Colonic mucosa (tissue), 4 donors: ENCODE data around the gene LUZP2. TPM values are rescaled to one million over a fixed set of nuclear protein-coding genes. Genes with fewer than 3 reads are reported as not detected.

ENCODE experiments used
- DNase-seq: peaks from one replicate; pipeline ENCODE4 v3.0.0-alpha.2; 2020
- H3K27ac ChIP-seq: fragments of 200-600 bp; one replicate; pipeline ENCODE4 v1.8.0; 2021
- H3K27me3 ChIP-seq: fragments of 200-600 bp; one replicate; pipeline ENCODE4 v1.8.0; 2021
- H3K36me3 ChIP-seq: fragments of 200-600 bp; one replicate; pipeline ENCODE4 v1.8.0; 2021
- H3K4me1 ChIP-seq: fragments of 200-600 bp; one replicate; pipeline ENCODE4 v1.8.0; 2021; ENCODE audit warnings: mild to moderate bottlenecking
- H3K4me3 ChIP-seq: fragments of 200-600 bp; one replicate; pipeline ENCODE4 v1.8.0; 2021
- H3K9ac ChIP-seq, 2 donors: one replicate each; pipeline ENCODE4 v1.7.0; 2013; ENCODE audit warnings: control low read depth in 2 of 2, low read depth in 2 of 2, low read length in 2 of 2
- H3K9me3 ChIP-seq: fragments of 200-600 bp; one replicate; pipeline ENCODE4 v1.8.0; 2021
- intact Hi-C: fragments of 100-400 bp; cut with DNase I; formaldehyde crosslinking; loops from one replicate; pipeline ENCODE4 v1.14.1; 2022
- total RNA-seq, 2 donors: library from RNA; stranded (reverse); fragmentation: NEBNext Ultra II Directional in 1 of 2; extraction: Animal tissue kit (Norgen Biotek cat#: 25700) in 1 of 2; gene quantifications; one replicate each; pipeline ENCODE4 v1.2.1, GENCODE V29; 2021
- TF ChIP-seq, protein P1 (sequence below): fragments of 200-600 bp; IDR thresholded peaks from one replicate; pipeline ENCODE4 v1.8.0; 2022; ENCODE audit warnings: antibody characterized with exemption, mild to moderate bottlenecking
- donor health status: healthy.
- donor health status: DM: no; HTN: no; CAD: no.
- donor health status: DM: no; HTN: no; CAD: no.

Gene LUZP2
- total RNA-seq, 2 donors from 2014 or later: 0.57 to 1.3 TPM

DNA sequence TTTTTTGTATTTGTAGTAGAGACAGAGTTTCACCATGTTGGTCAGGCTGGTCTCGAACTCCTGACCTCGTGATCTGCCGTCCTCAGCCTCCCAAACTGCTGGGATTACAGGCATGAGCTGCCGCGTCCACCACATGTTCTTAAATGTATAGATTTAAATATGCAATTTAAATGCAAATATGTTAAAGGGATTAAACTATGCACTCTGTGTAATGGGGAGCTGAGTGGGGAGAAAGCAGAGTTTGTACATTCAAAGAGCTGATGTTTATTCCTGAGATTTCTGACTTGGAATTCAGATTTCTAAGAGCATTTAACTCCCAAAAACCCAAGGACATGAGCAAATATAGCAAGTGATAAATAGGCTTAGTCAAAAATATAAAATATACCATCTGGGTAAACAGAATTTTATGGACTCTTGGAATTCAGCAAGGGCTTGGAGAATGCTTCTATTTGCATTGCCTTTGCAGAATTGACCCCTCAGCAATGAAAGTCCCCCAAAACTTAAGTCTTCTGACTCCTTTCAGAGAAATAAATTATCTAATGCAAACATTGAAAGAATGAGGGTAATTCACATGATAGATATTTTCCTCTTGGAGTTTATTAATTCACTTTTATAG is 170.6 kb downstream of the LUZP2 start:
- H3K36me3 ChIP-seq: no peaks in the 10 kb centered on the region
- TF ChIP-seq, protein P1, sequence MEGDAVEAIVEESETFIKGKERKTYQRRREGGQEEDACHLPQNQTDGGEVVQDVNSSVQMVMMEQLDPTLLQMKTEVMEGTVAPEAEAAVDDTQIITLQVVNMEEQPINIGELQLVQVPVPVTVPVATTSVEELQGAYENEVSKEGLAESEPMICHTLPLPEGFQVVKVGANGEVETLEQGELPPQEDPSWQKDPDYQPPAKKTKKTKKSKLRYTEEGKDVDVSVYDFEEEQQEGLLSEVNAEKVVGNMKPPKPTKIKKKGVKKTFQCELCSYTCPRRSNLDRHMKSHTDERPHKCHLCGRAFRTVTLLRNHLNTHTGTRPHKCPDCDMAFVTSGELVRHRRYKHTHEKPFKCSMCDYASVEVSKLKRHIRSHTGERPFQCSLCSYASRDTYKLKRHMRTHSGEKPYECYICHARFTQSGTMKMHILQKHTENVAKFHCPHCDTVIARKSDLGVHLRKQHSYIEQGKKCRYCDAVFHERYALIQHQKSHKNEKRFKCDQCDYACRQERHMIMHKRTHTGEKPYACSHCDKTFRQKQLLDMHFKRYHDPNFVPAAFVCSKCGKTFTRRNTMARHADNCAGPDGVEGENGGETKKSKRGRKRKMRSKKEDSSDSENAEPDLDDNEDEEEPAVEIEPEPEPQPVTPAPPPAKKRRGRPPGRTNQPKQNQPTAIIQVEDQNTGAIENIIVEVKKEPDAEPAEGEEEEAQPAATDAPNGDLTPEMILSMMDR: no peak
- intact Hi-C loops: no loop called here

DNA sequence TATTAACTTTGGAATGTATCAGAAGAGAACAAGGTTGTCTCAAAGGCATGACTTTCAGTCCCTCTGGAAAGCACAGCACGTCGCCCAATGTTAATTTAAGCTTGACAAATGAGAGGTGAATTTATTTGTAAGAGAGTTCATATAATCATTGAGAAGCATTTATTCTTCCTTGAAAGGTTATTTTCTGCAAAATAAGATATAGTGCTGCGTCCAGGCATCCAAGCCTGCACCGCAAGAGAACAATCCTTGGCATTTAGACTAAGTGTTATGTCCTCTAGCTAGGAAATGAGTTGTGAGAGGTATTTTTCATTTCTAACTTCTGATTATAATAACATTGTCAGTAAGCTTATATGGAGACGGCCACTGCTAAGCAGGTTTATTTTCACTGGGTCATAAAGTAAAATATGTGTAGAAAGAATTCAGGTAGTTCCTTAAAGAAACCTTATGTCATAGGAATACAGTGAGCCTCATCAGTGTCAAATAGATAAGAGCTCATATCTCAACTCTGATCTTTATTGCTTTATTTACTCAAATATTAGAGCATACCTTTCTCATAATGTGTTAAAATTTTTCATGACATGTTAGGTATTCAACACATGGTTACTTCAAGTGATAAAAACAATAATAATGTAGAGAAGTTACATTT is 182.0 kb downstream of the LUZP2 start:
- Histone ChIP-seq H3K4me3 (no peak overlapping the region), H3K9ac (no peak overlapping the region), H3K27ac (no peak overlapping the region), H3K27me3 (no peaks in the 10 kb centered on the region), H3K36me3 (no peaks in the 10 kb centered on the region), H3K4me1 (no peaks in the 10 kb centered on the region), H3K9me3 (no peaks in the 10 kb centered on the region)
- intact Hi-C loops: no loop called here
- DNase-seq: no peak
- TF ChIP-seq, protein P1: no peak

More for the DNA sequence above, 170.6 kb downstream of the LUZP2 start:
- H3K4me1 ChIP-seq: no peaks in the 10 kb centered on the region
- H3K27ac ChIP-seq: no peak overlapping the region
- DNase-seq: no peak
- H3K9me3 ChIP-seq: no peaks in the 10 kb centered on the region
- no peak overlapping the region for H3K9ac ChIP-seq
- H3K27me3 ChIP-seq: no peaks in the 10 kb centered on the region
- no peak overlapping the region for H3K4me3 ChIP-seq

DNA sequence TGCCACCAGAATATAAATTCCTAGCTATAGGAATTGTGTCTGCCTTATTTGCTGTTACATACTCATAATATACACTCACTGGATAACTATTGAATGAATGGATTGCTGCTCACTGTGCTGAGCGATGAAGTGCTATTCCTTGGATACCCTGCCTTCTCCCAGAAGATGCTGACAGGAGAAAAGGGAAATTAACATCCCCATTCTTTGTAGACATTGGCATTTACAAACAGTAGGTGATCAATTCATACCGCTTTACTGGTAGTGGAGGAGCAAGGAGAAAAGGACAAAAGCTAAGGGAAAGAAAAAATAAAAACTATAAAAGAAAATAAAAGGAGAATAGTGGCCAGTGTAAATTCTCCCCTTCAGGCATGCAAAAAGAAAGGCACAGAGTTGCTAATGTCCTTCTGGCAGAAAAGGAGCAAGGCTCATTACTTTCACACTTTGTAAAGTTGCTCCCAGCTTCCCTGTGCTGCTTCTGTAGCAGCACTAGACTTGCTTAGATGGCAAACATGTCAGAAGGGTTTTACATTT is 183.0 kb downstream of the LUZP2 start:
- DNase-seq: no peak
- no peaks in the 10 kb centered on the region for H3K36me3 ChIP-seq
- intact Hi-C loops: no loop called here
- H3K27ac ChIP-seq: no peak overlapping the region
- TF ChIP-seq, protein P1: no peak
- no peaks in the 10 kb centered on the region for H3K27me3 ChIP-seq
- H3K9me3 ChIP-seq: no peaks in the 10 kb centered on the region
- H3K4me1 ChIP-seq: no peaks in the 10 kb centered on the region
- H3K4me3 ChIP-seq: no peak overlapping the region
- H3K9ac ChIP-seq: no peak overlapping the region

DNA sequence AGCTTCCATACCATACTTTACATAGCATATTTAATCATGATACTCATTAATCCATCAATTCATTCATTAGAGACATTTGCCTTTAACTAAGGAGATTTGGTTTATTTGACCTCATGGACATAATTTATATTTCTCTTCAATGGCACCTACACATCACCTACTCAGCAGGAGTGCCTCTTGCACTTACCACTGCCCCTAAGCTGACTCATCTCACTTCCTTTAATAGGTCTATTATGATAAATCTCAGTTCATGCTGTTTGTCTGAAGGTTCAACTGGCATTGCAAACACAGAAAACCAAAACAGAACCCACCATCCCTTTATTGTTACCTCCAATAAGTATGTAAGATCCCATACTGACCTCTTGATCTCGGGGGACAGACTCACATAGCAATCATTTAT is 186.7 kb downstream of the LUZP2 start:
- Histone ChIP-seq H3K9me3 (no peaks in the 10 kb centered on the region), H3K27ac (no peak overlapping the region), H3K36me3 (no peaks in the 10 kb centered on the region), H3K27me3 (no peaks in the 10 kb centered on the region), H3K4me3 (no peak overlapping the region), H3K4me1 (no peaks in the 10 kb centered on the region), H3K9ac (no peak overlapping the region)
- intact Hi-C loops: no loop called here
- TF ChIP-seq, protein P1: no peak
- no peak for DNase-seq

DNA sequence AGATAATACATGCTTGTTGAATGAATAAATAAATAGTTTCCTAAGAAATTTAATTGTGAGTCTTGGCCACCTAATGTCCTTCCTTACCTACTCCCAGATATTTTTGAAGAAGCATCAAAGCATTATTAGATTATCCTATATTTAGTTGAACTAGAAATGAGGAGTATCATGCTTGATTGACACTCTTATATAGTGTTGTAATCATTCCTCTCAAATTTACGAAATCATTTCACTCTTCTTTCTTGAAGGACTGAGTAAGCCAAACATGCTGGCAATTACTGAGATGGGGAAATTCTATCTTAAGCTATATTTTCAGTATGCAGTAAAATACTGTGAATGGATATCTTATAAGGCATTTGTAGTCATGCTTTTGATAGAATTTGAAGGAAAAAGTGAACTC is 189.0 kb downstream of the LUZP2 start:
- Histone ChIP-seq H3K9ac (no peak overlapping the region), H3K36me3 (no peaks in the 10 kb centered on the region), H3K9me3 (no peaks in the 10 kb centered on the region), H3K27me3 (no peaks in the 10 kb centered on the region), H3K4me3 (no peak overlapping the region), H3K4me1 (no peaks in the 10 kb centered on the region), H3K27ac (no peak overlapping the region)
- intact Hi-C loops: no loop called here
- TF ChIP-seq, protein P1: no peak
- DNase-seq: no peak
